ENCODE data around the gene NLRP9.

Gene NLRP9

GRCh38 chr19:55687281-55688201, 50.7 kb downstream of the NLRP9 start:
- DNase-seq, result no peak

GRCh38 chr19:55686311-55687050, 51.7 kb downstream of the NLRP9 start:
- no peak for DNase-seq

GRCh38 chr19:55685776-55686175, 52.4 kb downstream of the NLRP9 start:
- no peak for DNase-seq

- DNase-seq, result no peak
These were observed 53.1 kb downstream of the NLRP9 start for GRCh38 chr19:55684946-55685681.

- no peak for DNase-seq
These were observed 54.5 kb downstream of the NLRP9 start for GRCh38 chr19:55683449-55684261.

GRCh38 chr19:55681131-55682092, 56.8 kb downstream of the NLRP9 start:
- no peak for DNase-seq

GRCh38 chr19:55680339-55681130, 57.7 kb downstream of the NLRP9 start:
- DNase-seq, result no peak

GRCh38 chr19:55679343-55680257, 58.6 kb downstream of the NLRP9 start:
- DNase-seq, result no peak

- DNase-seq, result no peak
These were observed 60.0 kb downstream of the NLRP9 start for GRCh38 chr19:55678121-55678671.

GRCh38 chr19:55677572-55678028, 60.6 kb downstream of the NLRP9 start:
- DNase-seq, result no peak

- DNase-seq, result no peak
These were observed 61.2 kb downstream of the NLRP9 start for GRCh38 chr19:55676889-55677505.

- DNase-seq, result no peak
These were observed 61.8 kb downstream of the NLRP9 start for GRCh38 chr19:55676383-55676782.

- DNase-seq, result no peak
These were observed 62.4 kb downstream of the NLRP9 start for GRCh38 chr19:55675661-55676354.

- peak; percentile 99 for DNase-seq
These were observed 63.2 kb downstream of the NLRP9 start, which contains the start of gene EPN1 for GRCh38 chr19:55674841-55675660. EPN1 (plus strand) TSS chr19:55675226; CDS start chr19:55678628, 3,402 bp downstream.

- no peak for DNase-seq
These were observed 63.8 kb downstream of the NLRP9 start for GRCh38 chr19:55674459-55674840.

GRCh38 chr19:55673889-55674288, 64.3 kb downstream of the NLRP9 start:
- no peak for DNase-seq

GRCh38 chr19:55673465-55673864, 64.7 kb downstream of the NLRP9 start:
- no peak for DNase-seq

All from NCI-H1436 (cell line).